Nucleus accumbens (tissue), 56 donors: ENCODE data around the gene PDE9A.
A peak's percentile ranks its signal among the peaks of the same experiment; 100 is the strongest.

Experiments used
- DNase-seq, 56 donors: peaks; one replicate each; lab custom pipeline; 2025; lab: John Stamatoyannopoulos, UW

The PDE9A gene

GRCh38 chr21:42668298-42668992, 15.0 kb downstream of the PDE9A start:
- DNase-seq = no peak

GRCh38 chr21:42669041-42669440, 15.6 kb downstream of the PDE9A start:
- no peak for DNase-seq

- DNase-seq = no peak
Observed at GRCh38 chr21:42670058-42670880, 16.8 kb downstream of the PDE9A start.

GRCh38 chr21:42670884-42671283, 17.5 kb downstream of the PDE9A start:
- no peak for DNase-seq

GRCh38 chr21:42671778-42672593, 18.6 kb downstream of the PDE9A start:
- no peak for DNase-seq

GRCh38 chr21:42672699-42673458, 19.5 kb downstream of the PDE9A start:
- peak in 12 of 56 donors; percentile 15 to 55 (median 41) for DNase-seq

GRCh38 chr21:42673633-42674328, 20.4 kb downstream of the PDE9A start:
- no peak for DNase-seq

- peak in 2 of 56 donors; percentile 13 to 24 for DNase-seq
Observed at GRCh38 chr21:42674351-42674940, 21.0 kb downstream of the PDE9A start.

- DNase-seq = no peak
Observed at GRCh38 chr21:42675403-42675802, 22.0 kb downstream of the PDE9A start.

- DNase-seq = no peak
Observed at GRCh38 chr21:42676808-42677207, 23.4 kb downstream of the PDE9A start.

GRCh38 chr21:42677339-42678321, 24.2 kb downstream of the PDE9A start:
- peak in 1 of 56 donors; percentile 8 for DNase-seq

- no peak for DNase-seq
Observed at GRCh38 chr21:42678618-42679295, 25.3 kb downstream of the PDE9A start.

- DNase-seq = no peak
Observed at GRCh38 chr21:42679319-42680057, 26.1 kb downstream of the PDE9A start.

- no peak for DNase-seq
Observed at GRCh38 chr21:42680058-42680330, 26.6 kb downstream of the PDE9A start.

GRCh38 chr21:42680429-42680828, 27.0 kb downstream of the PDE9A start:
- no peak for DNase-seq

- DNase-seq = no peak
Observed at GRCh38 chr21:42681296-42682206, 28.1 kb downstream of the PDE9A start.
